ENCODE data around the gene SLC35F5. TPM values are rescaled to one million over a fixed set of nuclear protein-coding genes. Genes with fewer than 3 reads are reported as not detected.

The SLC35F5 gene
- total and polyA plus RNA-seq, 2 of the 13 experiments (the other 11 are each of a cell fraction or from before 2014, with no cell fraction given) = 139 to 174 TPM

GRCh38 chr2:113756355-113757137, at the start of gene SLC35F5 (continued):
- peak; percentile 98 to 99 for TF ChIP-seq HMGXB4 (CRISPR knock-in tag; IDR thresholded peaks at IDR 0.05; ENCODE audit: borderline replicate concordance in 1 of 2, low read depth in 1 of 2)
- TF ChIP-seq SP140L (CRISPR knock-in tag; IDR thresholded peaks at IDR 0.05; ENCODE audit: borderline replicate concordance) = peak; percentile 83
- TF ChIP-seq HES4 (CRISPR knock-in tag; IDR thresholded peaks at IDR 0.05; ENCODE audit: borderline replicate concordance) = peak; percentile 95; the same call in 1 of the 2 replicates
- peak; percentile 88 for TF ChIP-seq JUND (CRISPR knock-in tag; IDR thresholded peaks at IDR 0.05)
- no peak for TF ChIP-seq ZFP62 (CRISPR knock-in tag; IDR thresholded peaks at IDR 0.05)
- TF ChIP-seq DZIP1 (CRISPR knock-in tag; IDR thresholded peaks at IDR 0.05) = peak; percentile 90
- no peak; the same call in 1 of the 2 replicates for TF ChIP-seq SOX13 (IDR thresholded peaks at IDR 0.05)
- TF ChIP-seq SOX13 (CRISPR knock-in tag; conservative IDR thresholded peaks at IDR 0.05 in 1 of 2, IDR thresholded peaks at IDR 0.05 in 1 of 2) = peak in 1 of 2 experiments; percentile 70; a peak in 2 of 4 replicates
- peak; percentile 96 for TF ChIP-seq SALL1 (CRISPR knock-in tag; IDR thresholded peaks at IDR 0.05)
- TF ChIP-seq E2F2 (CRISPR knock-in tag; IDR thresholded peaks at IDR 0.05; ENCODE audit: borderline replicate concordance) = peak; percentile 78; the same call in 1 of the 2 replicates
- peak; percentile 89; the same call in 1 of the 2 replicates for TF ChIP-seq ZNF557 (CRISPR knock-in tag; IDR thresholded peaks at IDR 0.05)
- TF ChIP-seq CEBPB (IDR thresholded peaks at IDR 0.05; ENCODE audit: borderline replicate concordance, low read depth, low read length) = no peak
- TF ChIP-seq BCLAF1 (IDR thresholded peaks at IDR 0.05) = no peak
- no peak; the same call in 1 of the 2 replicates for TF ChIP-seq STAT6 (CRISPR knock-in tag; IDR thresholded peaks at IDR 0.05; ENCODE audit: borderline replicate concordance)
- peak; percentile 80; the same call in 1 of the 2 replicates for TF ChIP-seq ARNT2 (CRISPR knock-in tag; IDR thresholded peaks at IDR 0.05; ENCODE audit: low read depth)
- peak; percentile 91; the same call in 1 of the 2 replicates for TF ChIP-seq ZNF441 (CRISPR knock-in tag; IDR thresholded peaks at IDR 0.05; ENCODE audit: borderline replicate concordance)
